Muscle layer of duodenum (tissue), 2 donors: ENCODE results near the gene MRPS27.

Source experiments
- H3K27ac ChIP-seq: one replicate; pipeline ENCODE4 v1.7.0; 2013; ENCODE audit warnings: mild to moderate bottlenecking, low read length
- H3K27me3 ChIP-seq: one replicate; pipeline ENCODE4 v1.7.0; 2013; ENCODE audit warnings: low read depth, mild to moderate bottlenecking, control low read depth, low read length
- H3K36me3 ChIP-seq, 2 donors: one replicate each; pipeline ENCODE4 v1.7.0; 2013; ENCODE audit warnings: low read length in 2 of 2, control low read depth in 1 of 2, mild to moderate bottlenecking in 1 of 2; ENCODE audit not compliant: insufficient read depth in 2 of 2, control insufficient read depth in 1 of 2
- H3K4me1 ChIP-seq, 2 donors: one replicate each; pipeline ENCODE4 v1.7.0; 2013; ENCODE audit warnings: low read length in 2 of 2, mild to moderate bottlenecking in 2 of 2, control low read depth in 1 of 2, moderate library complexity in 1 of 2; ENCODE audit not compliant: insufficient read depth in 2 of 2, control insufficient read depth in 1 of 2
- H3K4me3 ChIP-seq, 2 donors: one replicate each; pipeline ENCODE4 v1.7.0; 2013; ENCODE audit warnings: low read length in 2 of 2, low read depth in 1 of 2, mild to moderate bottlenecking in 1 of 2
- H3K9me3 ChIP-seq, 2 donors: one replicate each; pipeline ENCODE4 v1.7.0; 2013; ENCODE audit warnings: low read length in 2 of 2, control low read depth in 1 of 2, mild to moderate bottlenecking in 1 of 2; ENCODE audit not compliant: control insufficient read depth in 1 of 2
- donor health status: healthy.

The MRPS27 gene

GRCh38 chr5:72241346-72242003, 78.6 kb downstream of the MRPS27 start:
- Histone ChIP-seq H3K4me3 (no peak overlapping the region), H3K27me3 (no peaks in the 10 kb centered on the region), H3K36me3 (peaks cover 13 to 14% of the 10 kb centered on the region in 2 donors), H3K27ac (no peak overlapping the region), H3K9me3 (no peaks in the 10 kb centered on the region), H3K4me1 (peaks cover 0 to 18% of the 10 kb centered on the region in 2 donors)

GRCh38 chr5:72238712-72239445, 81.2 kb downstream of the MRPS27 start:
- Histone ChIP-seq H3K27ac (no peak overlapping the region), H3K4me1 (no peaks in the 10 kb centered on the region), H3K27me3 (no peaks in the 10 kb centered on the region), H3K4me3 (no peak overlapping the region), H3K9me3 (no peaks in the 10 kb centered on the region), H3K36me3 (peaks cover 8 to 13% of the 10 kb centered on the region in 2 donors)

DNA sequence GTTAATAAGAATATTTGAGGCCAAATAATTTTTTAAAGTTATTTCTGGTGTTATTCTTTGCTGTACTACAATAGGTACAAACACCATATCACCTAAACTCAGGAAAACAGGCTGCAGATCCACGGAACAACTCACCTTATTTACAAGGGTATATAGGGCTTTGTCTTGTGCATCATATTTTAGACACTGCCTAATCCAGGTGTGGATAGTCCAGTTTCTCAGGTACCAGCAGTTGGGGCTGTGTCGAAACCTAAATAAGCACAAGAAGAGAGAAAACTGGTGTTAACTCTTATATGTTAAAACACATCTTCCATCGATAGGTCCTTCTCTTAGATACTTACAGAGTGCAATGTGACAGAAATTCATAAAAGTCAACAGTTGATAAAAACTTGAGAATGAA, 82.2 kb downstream of the MRPS27 start:
- peaks cover 8 to 13% of the 10 kb centered on the region in 2 donors for H3K36me3 ChIP-seq
- H3K27me3 ChIP-seq = no peaks in the 10 kb centered on the region
- no peaks in the 10 kb centered on the region for H3K4me1 ChIP-seq
- no peak overlapping the region for H3K27ac ChIP-seq
- no peak overlapping the region for H3K4me3 ChIP-seq
- no peaks in the 10 kb centered on the region for H3K9me3 ChIP-seq

DNA sequence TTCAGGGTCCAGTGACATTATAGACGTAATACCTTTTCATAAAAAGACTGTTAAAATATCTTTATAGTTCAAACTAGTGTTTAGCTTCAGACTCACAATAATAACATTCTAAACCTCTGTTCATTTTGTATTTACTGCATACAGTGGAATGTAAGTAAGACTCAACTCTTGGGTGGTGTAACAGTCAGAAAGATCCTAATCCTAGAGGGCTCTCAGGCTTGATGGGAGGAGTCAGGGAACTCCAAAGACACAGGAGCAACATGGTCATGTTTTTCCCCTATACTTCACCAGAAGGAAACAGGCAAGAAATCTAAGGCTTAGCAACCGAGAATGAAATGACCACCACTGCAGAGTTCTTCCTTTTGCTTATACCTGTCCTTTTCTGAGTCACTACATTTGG, 82.6 kb downstream of the MRPS27 start:
- H3K27ac ChIP-seq = no peak overlapping the region
- no peak overlapping the region for H3K4me3 ChIP-seq
- H3K9me3 ChIP-seq = no peaks in the 10 kb centered on the region
- H3K4me1 ChIP-seq = no peaks in the 10 kb centered on the region
- no peaks in the 10 kb centered on the region for H3K27me3 ChIP-seq
- H3K36me3 ChIP-seq = peaks cover 8 to 13% of the 10 kb centered on the region in 2 donors

DNA sequence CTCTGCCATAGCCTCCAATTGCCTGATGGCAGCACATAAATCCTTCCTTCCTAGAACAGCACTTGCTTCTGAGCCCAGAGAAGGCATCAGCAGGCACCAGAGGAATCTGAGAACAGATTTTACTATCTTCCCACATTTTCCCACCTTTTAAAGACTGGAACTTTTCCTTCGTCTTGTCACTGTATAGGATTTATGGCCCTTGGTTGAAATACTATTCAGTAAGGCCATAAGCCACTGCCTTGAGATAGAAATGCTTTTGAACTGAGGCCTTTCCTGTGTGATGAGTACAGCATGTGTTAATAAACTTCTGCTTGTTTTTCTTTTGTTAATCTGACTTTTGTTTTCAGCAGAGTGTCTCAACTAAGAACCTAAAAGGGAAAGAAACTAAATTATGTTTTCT, 84.3 kb downstream of the MRPS27 start:
- H3K27me3 ChIP-seq = no peaks in the 10 kb centered on the region
- no peak overlapping the region for H3K27ac ChIP-seq
- H3K9me3 ChIP-seq = no peaks in the 10 kb centered on the region
- peaks cover 13 to 25% of the 10 kb centered on the region in 2 donors for H3K36me3 ChIP-seq
- H3K4me3 ChIP-seq = no peak overlapping the region
- no peaks in the 10 kb centered on the region for H3K4me1 ChIP-seq

- H3K36me3 ChIP-seq = peaks cover 13 to 25% of the 10 kb centered on the region in 2 donors
- H3K27me3 ChIP-seq = no peaks in the 10 kb centered on the region
- no peak overlapping the region for H3K4me3 ChIP-seq
- H3K27ac ChIP-seq = no peak overlapping the region
- H3K9me3 ChIP-seq = no peaks in the 10 kb centered on the region
- no peaks in the 10 kb centered on the region for H3K4me1 ChIP-seq
These were observed 85.2 kb downstream of the MRPS27 start for GRCh38 chr5:72234868-72235267.

DNA sequence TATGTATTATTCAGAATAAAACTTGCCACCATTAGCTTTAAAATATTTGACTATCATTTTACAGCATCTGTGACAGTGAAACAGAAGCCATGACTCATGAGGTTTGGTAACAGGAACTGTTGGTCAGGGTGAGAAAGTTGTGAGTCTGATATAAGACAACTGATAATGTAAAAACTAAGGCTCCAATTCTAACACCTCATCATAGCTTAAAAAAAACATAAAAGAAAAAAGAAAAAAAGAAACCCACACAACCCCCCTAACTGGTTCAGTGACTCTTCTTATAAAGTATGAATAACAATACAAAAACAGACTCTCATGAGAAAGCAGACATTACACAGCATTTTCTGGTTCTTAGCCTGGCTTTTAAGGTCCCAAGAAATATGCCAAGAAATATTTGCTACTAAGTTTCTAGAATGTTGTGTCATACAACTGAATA, 85.8 kb downstream of the MRPS27 start:
- Histone ChIP-seq H3K4me1 (no peaks in the 10 kb centered on the region), H3K9me3 (no peaks in the 10 kb centered on the region), H3K36me3 (peaks cover 13 to 25% of the 10 kb centered on the region in 2 donors), H3K27ac (no peak overlapping the region), H3K4me3 (no peak overlapping the region), H3K27me3 (no peaks in the 10 kb centered on the region)

DNA sequence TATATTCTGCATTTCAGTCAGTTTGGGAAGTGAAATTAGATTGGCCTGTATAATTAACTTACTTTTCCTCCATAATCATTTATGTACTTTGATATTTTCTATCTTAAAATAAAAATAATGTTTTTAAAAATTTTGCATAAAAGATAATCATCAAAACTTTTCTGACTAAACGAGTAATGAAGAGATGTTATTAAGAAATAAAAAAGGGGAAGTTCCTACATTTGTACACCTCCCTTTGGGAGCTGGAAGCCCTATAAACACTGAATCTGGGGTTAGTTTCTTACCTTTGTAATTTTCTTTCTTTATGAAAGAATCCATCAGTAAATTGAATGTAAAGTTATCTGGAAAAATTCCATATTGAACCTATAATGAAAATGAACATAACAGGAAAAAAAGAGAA, 86.2 kb downstream of the MRPS27 start:
- peaks cover 13 to 25% of the 10 kb centered on the region in 2 donors for H3K36me3 ChIP-seq
- H3K27ac ChIP-seq = no peak overlapping the region
- no peaks in the 10 kb centered on the region for H3K27me3 ChIP-seq
- H3K9me3 ChIP-seq = no peaks in the 10 kb centered on the region
- H3K4me3 ChIP-seq = no peak overlapping the region
- no peaks in the 10 kb centered on the region for H3K4me1 ChIP-seq

- peaks cover 13 to 23% of the 10 kb centered on the region in 2 donors for H3K36me3 ChIP-seq
- no peaks in the 10 kb centered on the region for H3K9me3 ChIP-seq
- H3K27me3 ChIP-seq = no peaks in the 10 kb centered on the region
- no peaks in the 10 kb centered on the region for H3K4me1 ChIP-seq
- no peak overlapping the region for H3K4me3 ChIP-seq
- no peak overlapping the region for H3K27ac ChIP-seq
These were observed 87.2 kb downstream of the MRPS27 start for GRCh38 chr5:72232838-72233237.

DNA sequence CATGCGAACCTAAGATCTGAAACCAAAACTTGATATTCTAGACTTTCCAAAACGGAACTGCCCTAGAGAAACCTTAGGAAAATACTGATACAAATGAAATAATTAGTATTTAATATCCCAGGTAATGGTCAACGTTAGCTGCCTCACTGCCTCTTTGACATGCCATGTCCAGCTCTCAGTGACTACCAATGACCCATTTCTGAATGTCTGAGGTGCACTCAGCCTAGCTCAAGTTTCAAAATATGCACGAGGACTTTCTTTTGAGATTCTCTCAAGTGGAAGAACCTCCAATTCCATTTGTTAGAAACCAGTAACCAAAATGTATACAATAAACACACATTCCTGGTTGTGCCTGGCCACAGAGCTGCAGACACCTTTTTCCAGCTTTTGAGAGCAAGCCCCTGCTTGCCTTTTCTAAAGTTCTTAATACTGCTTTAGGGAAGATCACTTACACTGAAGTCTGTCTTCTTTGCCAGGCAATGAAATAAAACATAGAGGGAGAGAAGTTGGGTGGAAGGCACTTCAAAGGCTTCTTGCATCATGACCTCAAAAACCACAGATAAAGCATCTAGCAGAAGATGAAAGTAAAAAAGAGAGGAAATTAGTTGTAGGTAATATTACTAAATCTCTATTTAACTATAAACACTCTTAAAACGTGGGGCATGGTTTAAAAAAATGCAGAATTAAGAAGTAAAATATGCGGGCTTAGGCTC, 87.9 kb downstream of the MRPS27 start:
- Histone ChIP-seq H3K4me3 (no peak overlapping the region), H3K36me3 (peaks cover 8 to 17% of the 10 kb centered on the region in 2 donors), H3K27me3 (no peaks in the 10 kb centered on the region), H3K27ac (no peak overlapping the region), H3K4me1 (no peaks in the 10 kb centered on the region), H3K9me3 (no peaks in the 10 kb centered on the region)

- Histone ChIP-seq H3K4me3 (no peak overlapping the region), H3K36me3 (peaks cover 26% of the 10 kb centered on the region in 2 donors), H3K4me1 (no peaks in the 10 kb centered on the region), H3K27ac (no peak overlapping the region), H3K27me3 (no peaks in the 10 kb centered on the region), H3K9me3 (no peaks in the 10 kb centered on the region)
These were observed 91.1 kb downstream of the MRPS27 start for GRCh38 chr5:72228960-72229359.
